Femur (tissue), 1 donor: ENCODE data around the gene SVOP.

Experiments used
- DNase-seq: peaks from one replicate; pipeline ENCODE4 v3.0.0-alpha.2; 2017

Gene SVOP

DNA sequence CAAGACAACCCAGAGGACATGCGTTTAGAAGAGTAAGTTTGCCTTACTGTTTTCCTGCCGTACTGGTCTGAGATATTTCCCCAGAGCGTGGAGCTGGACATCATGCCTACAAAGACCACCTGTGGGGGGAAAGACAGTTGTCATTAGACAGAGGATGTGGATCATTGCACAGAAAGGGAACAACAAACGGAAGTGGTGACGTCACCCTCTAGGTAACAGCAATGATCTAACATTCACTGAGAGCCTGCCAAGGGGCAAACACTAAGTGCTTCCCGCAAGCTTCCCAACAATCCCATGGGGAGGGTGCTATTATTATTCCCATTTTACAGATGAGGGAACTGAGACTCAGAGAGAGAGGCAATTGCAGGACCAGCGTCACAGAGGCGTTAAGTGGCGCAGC lies 48.5 kb downstream of the SVOP start:
- DNase-seq, result no peak

DNA sequence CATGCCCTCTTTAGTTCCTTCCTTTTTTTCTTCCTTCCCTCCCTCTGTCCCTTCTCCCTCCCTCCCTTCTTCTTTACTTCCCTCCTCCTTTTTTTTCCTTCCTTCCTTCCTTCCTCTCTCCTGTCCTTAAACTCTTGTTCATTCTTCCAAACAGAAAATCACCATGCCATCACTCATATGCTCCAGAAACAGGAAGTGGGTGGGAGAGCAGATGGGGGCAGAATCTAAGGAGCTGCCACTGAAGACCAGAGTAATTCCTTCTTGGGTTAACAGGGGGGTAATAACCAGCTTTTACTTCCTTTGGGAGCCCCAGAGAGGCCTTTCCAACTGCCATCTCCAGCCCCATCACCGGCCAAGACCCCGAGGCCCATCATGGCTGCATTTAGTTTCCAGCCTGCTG lies 51.2 kb downstream of the SVOP start:
- no peak for DNase-seq

DNA sequence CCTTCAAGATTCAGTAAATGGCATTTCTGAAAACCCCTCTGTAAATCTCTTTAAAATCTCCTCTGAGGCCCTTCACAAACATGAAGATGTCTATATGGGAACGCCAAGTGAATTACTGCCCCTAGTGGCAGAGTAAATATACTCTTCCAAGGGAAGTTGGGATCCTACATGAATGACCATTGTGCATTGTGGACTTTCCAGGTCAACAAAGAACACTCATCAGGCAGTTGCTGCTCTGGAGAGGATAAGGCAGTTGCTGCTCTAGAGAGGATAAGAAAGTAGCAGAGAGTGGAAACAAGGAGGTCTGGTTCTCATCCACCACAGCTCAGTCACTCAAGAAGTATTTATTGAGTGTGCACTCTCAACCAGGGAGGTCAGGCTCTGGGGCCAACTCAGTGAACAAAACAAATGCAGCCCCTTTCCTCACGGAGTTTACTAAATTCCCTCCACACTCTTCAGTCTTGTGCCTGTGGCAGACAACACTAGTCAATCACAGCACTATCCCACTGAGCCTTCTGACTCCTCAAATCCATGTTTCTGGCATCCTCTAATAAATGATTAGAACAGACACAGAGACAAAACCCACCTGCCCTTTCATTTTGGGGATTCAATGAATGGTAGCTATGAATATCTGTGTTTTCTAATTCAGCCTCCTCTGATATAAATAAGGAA lies 52.9 kb downstream of the SVOP start:
- DNase-seq, result no peak

DNA sequence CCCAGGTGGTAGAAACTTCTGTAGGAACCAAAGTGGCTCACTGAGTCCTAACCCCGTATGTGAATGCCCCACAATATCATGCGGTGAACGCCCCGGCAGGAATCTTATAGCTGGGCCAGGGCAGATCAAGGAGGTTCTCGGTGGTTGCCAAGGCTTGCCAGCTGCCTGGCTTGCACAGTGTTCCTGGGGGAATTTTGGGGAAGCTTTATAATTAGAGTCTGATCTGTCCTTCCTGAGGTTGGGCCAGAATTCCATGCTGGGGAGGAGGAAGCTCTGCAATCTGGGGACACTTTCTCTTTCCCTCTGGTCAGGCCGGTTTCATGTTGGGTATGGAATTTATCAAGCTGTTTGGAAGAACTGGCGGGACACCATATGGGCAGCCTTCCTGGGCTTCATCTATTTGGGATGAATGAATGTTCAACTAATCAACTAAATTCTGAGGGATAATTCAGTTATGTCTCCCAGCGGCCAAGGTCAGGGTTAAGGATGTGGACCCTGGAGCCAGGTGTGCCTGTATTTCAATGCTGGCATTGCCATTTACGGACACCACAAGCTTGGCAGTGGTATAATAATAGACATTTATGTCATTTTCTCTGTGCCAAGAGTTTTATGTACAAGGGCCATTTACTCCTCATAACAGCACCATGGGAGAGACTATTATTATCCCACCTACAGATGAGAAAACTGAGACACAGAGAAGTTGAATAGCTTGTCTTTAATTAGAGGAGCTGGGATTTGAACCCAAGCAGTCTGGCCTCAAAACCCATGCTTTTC lies 54.3 kb downstream of the SVOP start:
- peak; percentile 38 for DNase-seq

DNA sequence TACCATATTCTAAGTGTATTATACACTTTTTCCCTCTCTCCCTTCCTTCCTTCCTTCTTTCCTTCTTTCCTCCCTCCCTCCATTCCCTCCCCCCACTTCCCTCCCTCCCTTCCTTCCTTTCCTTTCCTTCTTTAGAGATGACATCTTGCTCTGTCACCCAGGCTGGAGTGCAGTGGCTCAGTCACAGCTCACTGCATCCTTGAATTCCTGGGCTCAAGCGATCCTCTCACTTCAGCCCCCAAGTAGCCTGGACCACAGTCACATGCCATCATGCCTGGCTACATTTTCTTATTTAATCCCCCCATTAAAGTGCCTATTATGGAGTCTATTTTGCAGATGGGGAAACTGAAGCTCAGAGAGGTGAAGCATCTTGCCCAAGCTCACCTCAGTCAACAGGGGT lies 55.0 kb downstream of the SVOP start:
- DNase-seq, result no peak

DNA sequence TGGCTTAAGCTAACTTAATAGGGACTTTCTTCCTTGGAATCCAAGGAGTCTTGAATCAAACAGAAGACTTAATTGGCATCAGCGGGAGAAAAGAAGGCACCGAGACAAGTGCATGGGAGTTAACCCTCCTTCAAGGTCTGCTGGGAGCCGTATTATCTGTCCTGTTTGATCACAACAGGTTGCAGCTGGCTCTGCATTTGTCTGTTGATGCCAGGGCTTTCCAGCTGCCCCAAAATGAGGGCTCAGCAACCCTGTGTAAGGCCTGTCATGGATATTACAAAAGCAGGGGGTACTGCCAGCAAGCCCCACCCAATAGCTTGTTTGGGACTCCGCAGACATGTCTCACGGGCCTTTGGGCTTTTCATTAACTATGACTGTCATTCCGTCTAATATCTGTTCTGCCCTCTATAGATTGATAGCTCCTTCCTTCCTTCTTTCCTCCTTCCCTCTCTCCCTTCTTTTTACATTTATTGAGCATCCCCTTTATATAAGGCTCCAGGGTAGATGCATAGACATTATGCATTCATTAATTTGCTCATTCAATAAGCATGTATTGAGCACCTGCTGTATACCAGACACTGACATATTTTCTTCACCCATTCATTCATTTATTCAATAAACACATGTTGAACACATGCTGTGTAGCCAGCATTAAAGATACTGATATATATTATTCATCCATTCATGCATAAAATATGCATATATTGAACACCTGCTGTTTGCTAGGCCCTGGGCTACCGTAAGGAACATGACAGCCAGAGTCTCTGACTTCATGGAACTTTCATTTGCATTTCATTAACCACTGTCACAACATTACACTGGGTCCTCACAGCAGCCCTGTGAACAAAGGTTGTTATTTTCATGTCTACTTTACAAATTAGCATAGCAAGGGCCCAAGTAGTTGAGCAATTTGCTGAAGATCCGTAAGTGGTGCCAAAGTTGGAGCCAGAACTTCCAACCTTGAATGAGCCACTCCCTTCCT lies 56.2 kb downstream of the SVOP start:
- DNase-seq, result no peak

DNA sequence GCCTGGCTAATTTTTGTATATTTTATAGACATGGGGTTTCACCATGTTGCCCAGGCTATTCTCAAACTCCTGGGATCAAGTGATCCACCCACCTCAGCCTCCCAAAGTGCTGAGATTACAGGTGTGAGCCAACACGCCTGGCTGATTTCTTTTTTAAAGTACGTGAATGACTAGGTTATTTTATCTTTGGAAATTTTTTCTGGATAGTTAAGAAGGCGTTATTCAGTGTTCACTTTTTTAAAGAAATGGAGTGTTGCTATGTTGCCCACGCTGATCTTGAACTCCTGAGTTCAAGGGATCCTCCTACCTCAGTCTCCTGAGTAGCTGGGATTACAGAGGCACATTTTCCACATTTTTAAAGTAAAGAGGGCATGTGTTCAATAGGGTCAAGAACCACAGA lies 58.6 kb downstream of the SVOP start:
- no peak for DNase-seq

DNA sequence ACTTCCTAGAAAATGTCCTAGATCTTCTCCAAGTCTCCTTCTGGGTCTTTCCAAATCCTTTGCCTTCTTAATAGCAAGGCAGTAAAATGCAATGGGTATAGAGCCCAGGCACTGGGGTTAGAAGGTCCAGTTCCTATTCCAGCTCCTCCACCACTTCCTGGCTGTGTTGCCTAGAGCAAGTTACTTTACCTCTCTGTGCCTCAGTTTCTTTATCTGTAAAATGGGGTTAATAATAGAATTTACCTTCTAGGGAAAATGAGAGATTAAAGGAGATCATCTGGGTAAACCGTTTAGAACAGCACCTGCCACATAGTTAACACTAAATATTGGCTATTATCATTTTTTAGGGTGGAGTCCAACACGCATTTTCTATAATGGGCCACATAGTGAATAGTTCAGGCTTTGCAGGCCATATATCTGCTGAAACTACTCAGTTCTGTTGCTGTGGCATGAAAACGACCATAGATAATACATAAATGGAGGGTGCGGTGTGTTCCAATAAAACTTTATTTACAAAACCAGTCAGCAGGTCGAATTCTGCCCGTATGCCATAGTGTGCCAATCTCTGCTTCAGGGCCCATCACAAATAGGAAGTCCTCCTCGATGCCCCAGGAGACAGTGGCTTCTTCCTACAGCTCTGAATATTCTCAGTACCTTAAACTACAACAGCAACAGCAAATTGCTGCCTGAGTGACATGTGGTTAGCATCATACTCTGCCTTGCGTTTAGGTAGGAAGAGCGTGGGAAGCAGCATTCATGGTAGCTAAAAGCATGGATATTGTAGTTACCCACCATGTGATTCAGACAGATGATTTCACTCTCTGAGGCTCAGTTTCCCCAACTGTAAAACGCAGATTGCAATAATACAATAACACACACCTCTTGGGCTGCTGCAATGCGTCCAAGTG lies 60.9 kb downstream of the SVOP start:
- no peak for DNase-seq

DNA sequence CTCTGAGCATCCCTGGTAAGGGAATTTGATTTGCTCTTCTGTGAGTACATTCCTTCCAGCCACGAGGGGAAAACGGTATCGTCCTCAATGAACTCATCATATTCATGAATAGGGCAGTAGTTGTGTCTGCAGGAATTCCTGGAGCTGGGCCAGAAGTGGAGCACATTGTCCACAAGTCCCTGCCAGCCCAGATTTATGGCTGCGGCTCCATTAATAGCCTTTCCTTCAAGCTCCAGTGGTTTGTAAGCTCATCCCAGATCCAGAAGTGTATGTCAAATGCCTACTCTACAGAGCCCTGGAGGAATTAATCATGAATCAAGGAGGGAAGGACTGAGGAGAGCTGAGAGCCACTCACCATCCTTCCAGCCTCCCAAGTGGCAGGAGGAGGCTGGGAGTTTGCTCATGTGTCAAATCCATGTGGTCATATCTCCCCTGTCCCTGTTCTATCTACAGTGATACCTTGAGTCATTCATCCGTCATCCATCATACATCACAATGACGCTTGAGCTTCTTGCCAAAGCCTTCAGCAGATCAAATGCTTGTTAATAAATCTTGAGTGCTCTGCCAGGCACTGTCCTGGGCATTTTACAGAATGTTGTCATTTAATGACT lies 65.5 kb downstream of the SVOP start:
- DNase-seq, result peak; percentile 27

DNA sequence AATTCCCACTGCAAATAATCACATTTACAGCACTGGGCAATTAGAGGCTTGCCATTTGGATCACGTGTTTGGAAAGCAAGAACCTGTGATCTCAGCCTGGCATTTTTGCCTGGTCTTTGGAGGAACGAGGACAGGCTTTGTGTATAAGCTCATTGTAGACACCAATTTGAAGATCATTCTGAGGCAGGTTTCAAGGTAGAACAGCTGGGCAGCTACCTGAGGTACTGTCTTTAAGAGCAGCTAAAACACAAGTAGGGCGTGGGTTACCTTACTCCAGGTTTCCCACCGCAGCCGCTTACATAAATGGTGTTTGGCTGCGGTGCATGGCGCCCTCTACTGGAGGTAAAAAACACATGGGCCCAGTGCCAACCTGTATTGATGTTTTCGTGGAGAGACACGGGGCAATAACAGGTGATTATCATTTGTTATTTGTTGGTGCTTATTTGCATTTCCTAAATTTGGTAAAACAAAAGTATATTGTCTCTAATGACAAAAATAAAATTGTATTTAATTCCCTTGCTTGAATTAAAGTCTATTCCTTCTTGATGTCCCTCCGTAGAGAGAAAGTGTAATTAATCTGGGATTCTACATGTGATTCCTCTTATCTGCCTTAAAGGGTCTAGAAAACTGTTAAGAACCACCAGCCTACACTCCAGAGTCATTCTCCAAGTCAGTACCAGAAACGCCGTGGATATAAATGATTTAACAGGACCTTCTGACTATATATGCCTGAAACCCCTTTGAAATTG lies 69.7 kb downstream of the SVOP start:
- DNase-seq, result peak; percentile 78

DNA sequence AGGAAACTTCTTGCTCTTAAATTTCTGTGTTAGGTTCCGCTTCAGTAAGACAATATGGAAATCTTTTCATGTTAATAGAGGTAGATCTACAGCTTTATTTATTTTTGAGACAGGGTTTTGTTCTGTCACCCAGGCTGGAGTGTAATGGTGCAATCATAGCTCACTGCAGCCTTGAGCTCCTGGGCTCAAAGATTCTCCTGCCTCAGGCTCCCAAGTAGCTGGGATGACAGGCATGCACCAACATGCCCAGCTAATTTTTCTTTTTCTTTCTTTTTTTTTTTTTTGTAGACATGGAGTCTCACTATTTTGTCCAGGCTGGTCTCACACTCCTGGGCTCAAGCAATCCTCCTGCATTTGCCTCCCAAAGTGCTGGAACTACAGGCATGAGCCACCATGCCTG lies 70.9 kb downstream of the SVOP start:
- DNase-seq, result no peak

DNA sequence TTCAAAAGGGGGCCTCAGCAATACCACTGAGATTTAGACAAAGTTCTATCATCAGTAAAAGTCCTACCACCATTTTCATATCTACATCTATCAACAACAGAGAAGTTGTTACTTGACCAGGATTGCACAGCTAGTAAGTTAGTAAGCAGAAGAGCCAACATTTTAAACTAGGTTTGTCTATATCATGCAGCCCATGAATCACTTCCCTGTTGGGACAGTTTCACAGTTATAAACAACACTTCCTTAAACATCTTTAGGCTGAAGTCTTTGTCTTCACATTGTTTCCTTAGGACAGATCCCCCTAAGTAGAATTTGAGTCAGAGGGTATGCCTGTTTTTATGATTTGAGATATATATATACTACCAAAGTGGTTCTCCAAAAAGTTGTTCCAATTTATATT lies 72.5 kb downstream of the SVOP start:
- no peak for DNase-seq

DNA sequence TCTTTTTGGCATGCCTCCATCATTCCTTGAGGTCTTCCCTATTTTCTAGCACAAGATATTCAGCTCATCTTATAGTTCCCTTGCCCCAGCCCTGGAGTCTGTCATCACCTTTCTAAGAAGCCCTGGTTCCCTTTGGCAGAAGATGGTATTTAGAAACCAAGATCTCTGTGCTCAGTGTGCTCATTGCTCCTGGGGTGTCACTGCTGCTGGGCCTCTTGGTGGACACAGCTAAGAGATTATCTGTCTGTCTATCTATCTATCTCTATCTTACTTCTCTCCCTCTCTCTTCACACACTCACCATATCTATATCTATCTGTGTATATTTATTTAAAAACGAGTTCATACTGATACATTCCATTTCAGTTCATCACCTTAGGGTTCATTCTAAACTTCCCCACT lies 73.8 kb downstream of the SVOP start:
- no peak for DNase-seq

DNA sequence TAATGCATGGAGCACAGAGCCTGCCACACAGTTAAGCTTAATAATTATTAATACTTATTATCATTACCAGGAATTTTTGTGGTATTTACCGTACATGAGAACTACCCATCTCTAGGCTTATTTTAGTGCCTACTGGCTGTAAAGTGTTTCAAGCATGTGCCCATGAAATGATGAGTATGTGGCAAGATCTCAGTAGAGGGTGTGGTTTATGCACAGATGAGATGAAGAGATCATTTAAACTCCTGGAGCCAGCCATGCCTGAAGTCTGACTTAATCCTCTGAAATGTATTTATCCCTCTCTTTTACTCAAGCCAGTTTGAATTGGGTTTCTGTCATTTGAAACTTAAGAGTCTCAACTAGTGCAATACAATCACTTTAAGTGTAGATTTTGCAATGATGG lies 80.7 kb downstream of the SVOP start:
- no peak for DNase-seq

DNA sequence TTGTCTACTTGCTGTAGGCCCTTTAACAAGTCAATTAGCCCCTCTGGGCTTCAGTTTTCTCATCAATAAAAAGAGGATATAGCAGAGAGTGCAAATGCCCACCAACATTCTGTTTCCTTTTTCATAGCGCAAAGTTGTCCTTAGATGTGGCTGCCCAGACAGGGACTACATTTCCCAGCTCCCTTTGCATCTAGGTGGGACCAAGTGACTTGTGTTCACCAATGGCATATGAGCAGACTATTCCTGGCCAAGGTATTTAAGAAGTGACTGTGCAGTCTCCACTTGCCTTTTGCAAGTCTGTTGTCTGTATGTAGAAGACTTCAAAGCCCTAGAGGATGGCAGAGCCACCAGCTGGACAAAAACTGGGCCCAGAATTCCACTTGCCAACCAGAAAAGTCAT lies 81.3 kb downstream of the SVOP start:
- no peak for DNase-seq

DNA sequence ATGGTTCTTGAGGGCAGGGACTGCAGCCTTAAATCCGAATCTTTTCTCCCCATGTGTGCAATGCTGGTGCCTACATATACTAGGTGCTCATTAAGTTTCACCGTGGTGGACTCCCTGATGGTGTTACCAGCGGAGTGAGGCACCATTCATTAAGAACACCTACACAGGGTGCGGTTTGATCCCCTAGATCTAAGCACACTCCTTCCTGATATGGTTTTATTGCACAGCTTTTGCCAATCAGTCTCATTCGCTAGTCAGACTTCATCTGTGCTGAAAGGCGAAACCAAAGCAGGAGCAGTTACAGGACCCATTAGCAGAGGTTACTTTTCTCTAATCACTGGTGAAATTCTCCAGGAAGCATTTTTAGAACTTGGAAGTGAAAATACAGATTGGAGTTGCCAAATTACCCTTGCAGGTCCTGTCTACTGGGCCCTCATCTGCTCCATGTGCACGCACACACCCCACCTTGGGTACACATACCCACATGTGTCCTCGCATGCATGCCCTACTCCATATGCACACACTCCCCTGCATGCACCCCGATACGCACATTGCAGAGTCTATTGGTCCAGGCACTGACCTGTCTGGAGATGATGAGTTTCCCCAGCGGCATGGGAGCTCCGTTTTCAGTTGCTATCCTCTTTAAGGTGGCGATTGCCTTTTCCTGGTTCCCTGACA lies 82.5 kb downstream of the SVOP start:
- no peak for DNase-seq

DNA sequence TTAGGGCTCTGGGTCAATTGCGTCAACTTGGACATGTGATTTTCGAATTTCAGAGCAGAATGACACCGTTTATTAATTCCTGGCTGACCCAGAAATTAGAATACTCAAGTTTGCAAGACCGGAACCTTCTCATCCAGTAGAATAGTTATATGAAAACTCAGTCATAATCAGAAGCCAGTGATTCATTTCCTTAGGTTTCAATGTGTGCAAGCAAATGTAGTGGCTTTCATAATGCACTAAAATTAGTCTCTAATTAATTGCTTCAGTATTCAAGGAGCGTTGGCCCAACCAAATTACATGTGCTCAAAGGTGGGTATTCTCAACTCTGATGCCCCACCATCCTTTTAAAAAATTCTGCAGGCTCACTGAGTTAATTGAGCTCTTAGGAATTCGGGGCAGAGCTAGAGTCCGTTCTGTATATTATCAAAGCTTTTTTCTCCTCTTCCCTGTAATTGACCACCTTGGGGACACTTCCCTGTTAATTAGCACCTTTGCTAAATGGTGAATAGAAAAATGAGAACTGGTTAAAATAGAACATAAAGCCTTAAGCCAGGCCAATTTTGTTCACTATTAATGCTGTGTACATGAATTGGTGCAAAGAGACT lies 85.6 kb downstream of the SVOP start:
- no peak for DNase-seq

DNA sequence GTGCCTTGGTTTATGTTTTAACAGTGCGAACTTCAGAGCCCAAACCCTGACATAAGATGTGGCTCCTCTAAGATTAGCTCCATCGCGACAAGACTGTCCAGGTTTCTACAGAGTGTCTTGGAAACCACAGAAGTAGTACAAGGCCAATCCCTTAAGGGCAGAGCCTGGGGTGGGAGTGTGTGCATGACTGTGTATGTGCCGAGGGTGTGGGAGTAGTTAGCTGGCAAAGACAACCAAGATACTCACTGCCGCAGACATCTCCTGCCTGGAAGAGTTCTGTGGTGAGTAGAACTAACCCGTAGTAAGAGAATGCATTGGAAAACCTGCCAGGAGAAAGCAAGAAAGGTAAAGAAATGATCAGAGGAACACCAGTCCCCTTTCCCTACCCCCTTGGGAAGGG lies 86.9 kb downstream of the SVOP start:
- DNase-seq, result no peak

DNA sequence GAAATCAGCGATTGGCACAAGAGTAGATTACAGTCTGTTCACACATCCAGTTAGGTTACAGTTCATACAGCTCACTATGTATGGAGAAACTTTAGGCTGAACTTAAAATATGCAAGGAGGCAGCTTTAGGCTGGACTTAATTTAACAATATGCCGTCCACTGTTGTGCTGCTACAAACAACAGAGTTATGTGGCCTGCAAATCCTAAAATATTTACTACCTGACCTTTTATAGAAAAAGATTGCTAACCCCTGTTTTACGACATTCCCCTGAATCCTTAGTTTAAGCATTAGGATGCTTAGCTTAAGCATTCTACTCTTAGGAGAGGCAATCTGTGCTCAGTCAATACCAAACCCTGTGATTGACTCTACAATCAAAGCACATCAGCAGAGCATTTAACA lies 90.1 kb downstream of the SVOP start:
- DNase-seq, result no peak

DNA sequence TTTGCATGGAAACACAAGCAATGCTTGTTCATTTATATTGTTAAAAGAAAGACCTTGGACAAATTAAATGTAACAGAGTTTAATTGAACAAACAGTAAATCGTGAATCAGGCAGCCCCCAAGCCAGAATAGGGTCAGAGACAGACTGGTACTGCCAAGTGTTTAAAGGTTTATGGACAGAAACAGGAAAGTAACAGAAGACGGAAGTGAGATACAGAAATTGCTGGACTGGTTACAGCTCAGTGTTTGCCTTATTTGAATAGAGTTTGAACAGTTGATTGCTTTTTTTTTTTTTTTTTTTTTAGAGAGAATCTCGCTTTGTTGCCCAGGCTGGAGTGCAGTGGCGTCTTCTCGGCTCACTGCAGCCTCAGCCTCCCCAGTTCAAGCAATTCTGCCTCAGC lies 90.7 kb downstream of the SVOP start:
- no peak for DNase-seq
